Kidney (tissue), 14 donors: ENCODE data around the gene UBE2F. TPM values are rescaled to one million over a fixed set of nuclear protein-coding genes. Genes with fewer than 3 reads are reported as not detected.

Experiments
- DNase-seq, 5 donors: peaks; one replicate each; pipeline ENCODE4 v3.0.0-alpha.2; 2013 to 2020
- FAIRE-seq: peaks from 2 replicates; lab custom pipeline; 2012; peaks lifted over from hg19 to GRCh38; lab: Jason Lieb, UNC
- H3K27ac ChIP-seq, 2 donors: one replicate each; pipeline ENCODE4 v1.7.0; 2013; ENCODE audit warnings: low read depth in 2 of 2, low read length in 2 of 2, inconsistent platforms in 1 of 2
- H3K27me3 ChIP-seq: one replicate; pipeline ENCODE4 v1.7.1; 2013; ENCODE audit warnings: low read length, inconsistent platforms; ENCODE audit not compliant: control insufficient read depth, insufficient read depth
- H3K36me3 ChIP-seq, 3 donors: one replicate each; pipeline versions ENCODE4 v1.7.0 to v1.7.1; 2013; ENCODE audit warnings: low read length in 3 of 3, control low read depth in 1 of 3, inconsistent platforms in 1 of 3; ENCODE audit not compliant: insufficient read depth in 3 of 3, control insufficient read depth in 2 of 3
- H3K4me1 ChIP-seq, 3 donors: one replicate each; pipeline versions ENCODE4 v1.7.0 to v1.7.1; 2013; ENCODE audit warnings: low read length in 3 of 3, inconsistent platforms in 1 of 3, low read depth in 1 of 3; ENCODE audit not compliant: control insufficient read depth in 2 of 3, insufficient read depth in 2 of 3
- H3K4me3 ChIP-seq, 3 donors: one replicate each; pipeline versions ENCODE4 v1.7.0 to v1.8.1; 2013; ENCODE audit warnings: low read length in 3 of 3, control low read depth in 1 of 3, inconsistent platforms in 1 of 3
- H3K9ac ChIP-seq, 3 donors: one replicate each; pipeline versions ENCODE4 v1.7.0 to v1.7.1; 2013; ENCODE audit warnings: low read length in 3 of 3, control low read depth in 1 of 3, inconsistent platforms in 1 of 3
- H3K9me3 ChIP-seq, 3 donors: one replicate each; pipeline versions ENCODE4 v1.7.0 to v1.7.1; 2013; ENCODE audit warnings: low read length in 3 of 3, control low read depth in 1 of 3, inconsistent platforms in 1 of 3; ENCODE audit not compliant: control insufficient read depth in 2 of 3, insufficient read depth in 1 of 3
- CTCF ChIP-seq: IDR thresholded peaks from 3 replicates; pipeline ENCODE4 v1.5.1; 2012; ENCODE audit warnings: mild to moderate bottlenecking, moderate library complexity, borderline replicate concordance; ENCODE audit not compliant: insufficient read depth; ENCODE audit errors: extremely low read depth
- intact Hi-C: fragments of 100-400 bp; cut with DNase I; formaldehyde crosslinking; loops from one replicate; pipeline ENCODE4 v1.11.1; 2022
- polyA plus RNA-seq: library from polyadenylated mRNA; stranded (reverse); fragments of 350-450 nt; fragmentation: Illumina TruSeq; extraction: RNeasy Lipid Tissue Mini Kit (QIAGEN cat#74804); gene quantifications from one replicate; pipeline ENCODE4 v1.2.3, GENCODE V29; 2014; ENCODE audit warnings: low read depth, low replicate concordance; ENCODE audit not compliant: insufficient read depth
- total RNA-seq: library from RNA; stranded (reverse); fragmentation: NEBNext Ultra II Directional; extraction: Animal tissue kit (Norgen Biotek cat#: 25700); gene quantifications from one replicate; pipeline ENCODE4 v1.2.1, GENCODE V29; 2021
- donor health status: control.
- donor health status: control.
- donor health status: control.
- donor health status: control.
- donor health status: control.
- donor health status: DM: yes; HTN: yes; CAD: no.
- donor health status: Normal renal cell carcinoma (clear cell type).

The UBE2F gene
- total and polyA plus RNA-seq, 2 donors from 2014 or later = 34.5 to 68.7 TPM

- no peak for FAIRE-seq
These were observed 117.9 kb downstream of the UBE2F start for GRCh38 chr2:238084761-238085160.

GRCh38 chr2:238085899-238086298, 119.1 kb downstream of the UBE2F start:
- Histone ChIP-seq H3K4me1 (no peaks in the 10 kb centered on the region), H3K9me3 (no peaks in the 10 kb centered on the region), H3K9ac (no peak overlapping the region), H3K27ac (no peak overlapping the region), H3K36me3 (peaks cover 0 to 19% (median 7%) of the 10 kb centered on the region in 3 donors), H3K4me3 (no peak overlapping the region), H3K27me3 (no peaks in the 10 kb centered on the region)
- DNase-seq (no peak), FAIRE-seq (no peak)
- no peak for TF ChIP-seq CTCF
- intact Hi-C loops = no loop called here

More at GRCh38 chr2:238084761-238085160, 117.9 kb downstream of the UBE2F start:
- H3K4me1 ChIP-seq = no peaks in the 10 kb centered on the region
- H3K4me3 ChIP-seq = no peak overlapping the region
- no peak for TF ChIP-seq CTCF
- intact Hi-C loops = no loop called here
- no peaks in the 10 kb centered on the region for H3K27me3 ChIP-seq
- peaks cover 0 to 19% (median 7%) of the 10 kb centered on the region in 3 donors for H3K36me3 ChIP-seq
- no peaks in the 10 kb centered on the region for H3K9me3 ChIP-seq
- no peak overlapping the region for H3K27ac ChIP-seq
- no peak overlapping the region for H3K9ac ChIP-seq
- no peak for DNase-seq

GRCh38 chr2:238087211-238087610, 120.4 kb downstream of the UBE2F start:
- Histone ChIP-seq H3K9ac (no peak overlapping the region), H3K36me3 (peaks cover 0 to 11% (median 7%) of the 10 kb centered on the region in 3 donors), H3K4me3 (no peak overlapping the region), H3K27ac (no peak overlapping the region), H3K9me3 (no peaks in the 10 kb centered on the region), H3K4me1 (no peaks in the 10 kb centered on the region), H3K27me3 (no peaks in the 10 kb centered on the region)
- TF ChIP-seq CTCF = no peak
- intact Hi-C loops = no loop called here
- FAIRE-seq (no peak), DNase-seq (no peak)

- Histone ChIP-seq H3K9ac (no peak overlapping the region), H3K9me3 (no peaks in the 10 kb centered on the region), H3K4me1 (no peaks in the 10 kb centered on the region), H3K4me3 (no peak overlapping the region), H3K27me3 (no peaks in the 10 kb centered on the region), H3K27ac (no peak overlapping the region), H3K36me3 (peaks cover 0 to 3% (median 2%) of the 10 kb centered on the region in 3 donors)
- TF ChIP-seq CTCF = no peak
- no peak for FAIRE-seq
- intact Hi-C loops = no loop called here
- no peak for DNase-seq
These were observed 124.1 kb downstream of the UBE2F start for GRCh38 chr2:238090887-238091286.
